Measurements from ENCODE around the gene UBE2I.

UBE2I gene

GRCh38 chr16:1330260-1330914 lies 21.0 kb downstream of the UBE2I start:
- DNase-seq (ENCODE audit: insufficient read length, low spot score): no peak
- no peak for FAIRE-seq
- no peak for TF ChIP-seq POLR2A (IDR thresholded peaks at IDR 0.05; ENCODE audit: low read depth, low read length)

- no peak for FAIRE-seq
- no peak for TF ChIP-seq POLR2A (IDR thresholded peaks at IDR 0.05; ENCODE audit: low read depth, low read length)
- no peak for DNase-seq (ENCODE audit: insufficient read length, low spot score)
These were observed 21.7 kb downstream of the UBE2I start for GRCh38 chr16:1330931-1331711.

- no peak for TF ChIP-seq POLR2A (IDR thresholded peaks at IDR 0.05; ENCODE audit: low read depth, low read length)
- FAIRE-seq (no peak), DNase-seq (ENCODE audit: insufficient read length, low spot score) (peak; percentile 96)
These were observed 22.5 kb downstream of the UBE2I start for GRCh38 chr16:1331712-1332617.

- TF ChIP-seq POLR2A (IDR thresholded peaks at IDR 0.05; ENCODE audit: low read depth, low read length): no peak
- no peak for FAIRE-seq
- DNase-seq (ENCODE audit: insufficient read length, low spot score): no peak
These were observed 23.2 kb downstream of the UBE2I start for GRCh38 chr16:1332618-1333148.

GRCh38 chr16:1333149-1333812 lies 23.8 kb downstream of the UBE2I start, which contains the start of gene BAIAP3:
TSS of gene BAIAP3 (plus strand) at chr16:1333645. CDS start at chr16:1338550, 4,905 bp downstream.
- no peak for FAIRE-seq
- no peak for DNase-seq (ENCODE audit: insufficient read length, low spot score)
- peak; percentile 51 for TF ChIP-seq POLR2A (IDR thresholded peaks at IDR 0.05; ENCODE audit: low read depth, low read length)

- no peak for TF ChIP-seq POLR2A (IDR thresholded peaks at IDR 0.05; ENCODE audit: low read depth, low read length)
- FAIRE-seq: no peak
- no peak for DNase-seq (ENCODE audit: insufficient read length, low spot score)
These were observed 24.6 kb downstream of the UBE2I start for GRCh38 chr16:1333854-1334700.

- TF ChIP-seq POLR2A (IDR thresholded peaks at IDR 0.05; ENCODE audit: low read depth, low read length): no peak
- no peak for FAIRE-seq
These were observed 25.3 kb downstream of the UBE2I start for GRCh38 chr16:1334739-1335138.

GRCh38 chr16:1335211-1335971 lies 26.0 kb downstream of the UBE2I start:
- FAIRE-seq (no peak), DNase-seq (ENCODE audit: insufficient read length, low spot score) (no peak)
- no peak for TF ChIP-seq POLR2A (IDR thresholded peaks at IDR 0.05; ENCODE audit: low read depth, low read length)

More at GRCh38 chr16:1334739-1335138, 25.3 kb downstream of the UBE2I start:
- DNase-seq (ENCODE audit: insufficient read length, low spot score): no peak

- TF ChIP-seq POLR2A (IDR thresholded peaks at IDR 0.05; ENCODE audit: low read depth, low read length): no peak
- FAIRE-seq: no peak
- DNase-seq (ENCODE audit: insufficient read length, low spot score): no peak
These were observed 26.6 kb downstream of the UBE2I start for GRCh38 chr16:1335996-1336395.

GRCh38 chr16:1336619-1337018 lies 27.2 kb downstream of the UBE2I start:
- TF ChIP-seq POLR2A (IDR thresholded peaks at IDR 0.05; ENCODE audit: low read depth, low read length): no peak
- FAIRE-seq: no peak

GRCh38 chr16:1337486-1337885 lies 28.1 kb downstream of the UBE2I start:
- DNase-seq (ENCODE audit: insufficient read length, low spot score) (no peak), FAIRE-seq (no peak)
- no peak for TF ChIP-seq POLR2A (IDR thresholded peaks at IDR 0.05; ENCODE audit: low read depth, low read length)

More at GRCh38 chr16:1336619-1337018, 27.2 kb downstream of the UBE2I start:
- DNase-seq (ENCODE audit: insufficient read length, low spot score): no peak
